ENCODE data around the gene OR4D10. TPM values are rescaled to one million over a fixed set of nuclear protein-coding genes. Genes with fewer than 3 reads are reported as not detected.

OR4D10 gene
- total and polyA plus RNA-seq, 2 of the 4 experiments (the other 2 are of a cell fraction), result not detected

DNA sequence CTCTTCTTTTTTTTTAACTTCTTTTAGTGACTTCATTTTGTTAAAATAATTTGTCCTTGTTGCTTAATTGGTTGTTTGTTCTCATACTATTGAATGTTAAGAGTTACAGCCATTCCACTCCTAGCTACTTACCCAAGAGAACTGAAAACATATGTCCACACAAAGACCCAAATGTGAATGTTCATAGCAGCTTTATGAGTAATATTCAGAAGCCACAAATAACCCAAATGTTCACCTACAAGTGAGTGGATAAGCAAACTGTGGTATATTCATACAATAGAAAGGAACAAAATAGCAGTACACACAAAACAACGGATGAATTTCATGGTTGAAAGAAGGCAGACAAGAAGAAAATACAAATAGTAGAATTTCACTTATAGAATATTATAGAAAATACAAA lies 28.8 kb downstream of the OR4D10 start:
- Histone ChIP-seq H3K9me1 (ENCODE audit: insufficient read depth, low read length) (no peaks in the 10 kb centered on the region), H3K18ac (ENCODE audit: low read depth, low read length) (no peak overlapping the region), H3K27me3 (ENCODE audit: control insufficient read depth, insufficient read depth, low read length) (no peaks in the 10 kb centered on the region), H3K36me3 (ENCODE audit: control insufficient read depth, insufficient read depth, low read length) (no peaks in the 10 kb centered on the region), H2AFZ (replicated peaks; ENCODE audit: low read length, poor library complexity) (no peak overlapping the region), H3K4me3 (ENCODE audit: insufficient read depth, low read depth, low read length) (no peak overlapping the region), H3K27ac (ENCODE audit: insufficient read depth, low read length) (no peak overlapping the region), H3K23ac (ENCODE audit: low read depth, low read length) (no peak overlapping the region), H3K4ac (ENCODE audit: low read depth, low read length) (no peak overlapping the region), H2AK9ac (replicated peaks; ENCODE audit: low read depth, low read length, poor library complexity) (no peak overlapping the region), H3K4me2 (ENCODE audit: low read depth, low read length) (no peak overlapping the region), H3K9ac (ENCODE audit: low read depth, low read length) (no peak overlapping the region), H4K20me1 (ENCODE audit: insufficient read depth, low read length) (no peaks in the 10 kb centered on the region), H3K79me1 (ENCODE audit: low read depth in 1 of 2, low read length in 2 of 2) (no peaks in the 10 kb centered on the region), H4K91ac (ENCODE audit: insufficient read depth, low read depth, low read length) (no peak overlapping the region), H3K9me3 (ENCODE audit: control insufficient read depth, insufficient read depth, low read length) (no peaks in the 10 kb centered on the region), H3K56ac (ENCODE audit: extremely low read depth, insufficient read depth, low read length) (no peak overlapping the region), H2BK20ac (ENCODE audit: low read depth, low read length) (no peak overlapping the region), H3K14ac (replicated peaks; ENCODE audit: low read depth, low read length) (no peak overlapping the region), H2BK5ac (ENCODE audit: low read depth, low read length, poor library complexity, severe bottlenecking) (no peak overlapping the region), H2BK120ac (ENCODE audit: low read depth, low read length) (no peak overlapping the region), H2AK5ac (ENCODE audit: low read depth, low read length) (no peak overlapping the region), H2BK15ac (ENCODE audit: low read depth, low read length) (no peak overlapping the region), H4K8ac (ENCODE audit: low read depth in 2 of 2, low read length in 2 of 2) (no peak overlapping the region), H3K4me1 (ENCODE audit: control insufficient read depth, insufficient read depth, low read length) (no peaks in the 10 kb centered on the region), H4K5ac (ENCODE audit: low read depth, low read length) (no peak overlapping the region)
- in situ Hi-C loops (cut with MboI; ENCODE audit: low sequenced_read_pairs), result no loop called here
- POLR2A ChIA-PET (ENCODE audit: unreplicated experiment), result no interaction called here
- intact Hi-C loops (cut with micrococcal nuclease), result no loop called here
- DNase-seq, result no peak
- no TSS peak for BruUV-seq (replicated peaks)
- no CpG with 5 or more reads among the region's 1 CpG for WGBS, 2 experiments (ENCODE audit: extremely low coverage in 2 of 2, insufficient read length in 1 of 2)
- dilution Hi-C loops (cut with HindIII; ENCODE audit: low sequenced_read_pairs, unreplicated experiment), result no loop called here
- ATAC-seq (ENCODE audit: low read depth), result no peak
- CTCF ChIA-PET, result no interaction called here
- TF ChIP-seq, protein P1, sequence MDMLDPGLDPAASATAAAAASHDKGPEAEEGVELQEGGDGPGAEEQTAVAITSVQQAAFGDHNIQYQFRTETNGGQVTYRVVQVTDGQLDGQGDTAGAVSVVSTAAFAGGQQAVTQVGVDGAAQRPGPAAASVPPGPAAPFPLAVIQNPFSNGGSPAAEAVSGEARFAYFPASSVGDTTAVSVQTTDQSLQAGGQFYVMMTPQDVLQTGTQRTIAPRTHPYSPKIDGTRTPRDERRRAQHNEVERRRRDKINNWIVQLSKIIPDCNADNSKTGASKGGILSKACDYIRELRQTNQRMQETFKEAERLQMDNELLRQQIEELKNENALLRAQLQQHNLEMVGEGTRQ (IDR thresholded peaks at IDR 0.05; ENCODE audit: low read depth, low read length), result no peak
- TF ChIP-seq CHD1 (IDR thresholded peaks at IDR 0.05; ENCODE audit: low read depth, low read length) (no peak), SMC3 (IDR thresholded peaks at IDR 0.05; ENCODE audit: low read depth, low read length) (no peak), CEBPB (IDR thresholded peaks at IDR 0.05; ENCODE audit: low read depth, low read length) (no peak), RFX5 (IDR thresholded peaks at IDR 0.05; ENCODE audit: low read depth, low read length) (no peak), RAD21 (IDR thresholded peaks at IDR 0.05; ENCODE audit: low read length) (no peak)
